Posterior vena cava (tissue), 2 donors: Measurements from ENCODE around the gene CRYZL1. TPM values are rescaled to one million over a fixed set of nuclear protein-coding genes. Genes with fewer than 3 reads are reported as not detected.
"Not testable (repeated sequence)": the region's sequence is repeated elsewhere in the genome, so short reads cannot be mapped to it uniquely, and the experiment has no call there.

Source experiments
- DNase-seq: peaks from one replicate; pipeline ENCODE4 v3.0.0-alpha.2; 2020; ENCODE audit warnings: low spot score
- intact Hi-C, 2 donors: fragments of 100-400 bp; cut with DNase I; formaldehyde crosslinking; loops; one replicate each; pipeline versions ENCODE4 v1.14.1 to v1.14.2; 2022 to 2023
- total RNA-seq, 2 donors: library from RNA; stranded (reverse); fragmentation: NEBNext Ultra II Directional; extraction: Animal tissue kit (Norgen Biotek cat#: 25700); gene quantifications; one replicate each; pipeline ENCODE4 v1.2.1, GENCODE V29; 2021
- donor health status: DM: yes; HTN: yes; CAD: no.
- donor health status: DM: yes; HTN: yes; CAD: no.

CRYZL1 gene
- total RNA-seq, 2 donors from 2014 or later = 38.7 to 40.4 TPM

DNA sequence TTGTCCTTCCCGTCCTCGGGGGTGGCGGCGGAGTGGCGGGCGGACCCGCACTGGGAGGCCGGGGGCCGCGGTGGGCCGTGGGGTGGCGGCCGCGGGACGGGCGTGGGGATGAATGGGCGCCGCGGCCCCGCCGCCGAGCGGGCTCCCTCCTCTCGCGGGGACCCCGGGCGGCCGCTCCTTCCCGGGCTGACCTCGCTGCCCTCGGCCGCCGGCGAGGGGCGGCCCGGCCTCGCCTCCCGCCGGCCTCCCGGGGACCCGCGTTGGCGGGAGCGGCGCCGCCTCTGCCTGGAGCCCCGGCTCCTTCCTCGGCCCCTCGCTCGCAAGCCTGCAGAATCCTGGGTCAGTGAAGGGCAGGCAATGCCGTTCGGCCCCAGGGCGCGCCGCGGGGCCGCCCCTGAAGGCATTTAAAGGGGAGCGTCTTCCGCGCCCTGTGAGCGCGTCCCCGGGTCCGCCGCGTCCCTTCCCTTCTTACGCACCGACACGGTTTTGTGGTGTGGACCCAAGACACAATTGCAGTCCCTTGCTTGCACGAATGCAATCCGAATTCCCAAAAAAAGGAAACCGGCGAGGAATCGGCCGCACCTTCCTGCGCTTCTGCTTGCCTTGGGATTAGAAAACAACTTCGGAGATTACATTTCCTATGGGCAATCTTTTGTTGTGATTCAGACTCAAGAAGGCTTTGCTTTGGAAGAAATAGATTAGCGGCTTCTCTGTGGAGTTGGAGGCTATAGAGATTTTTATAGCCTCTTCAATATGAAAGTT lies 1.5 kb upstream of the CRYZL1 start:
- DNase-seq = peak; percentile 85

GRCh38 chr21:33642027-33642895 lies 720 bp upstream of the CRYZL1 start, which contains the start of gene ITSN1:
TSS of gene ITSN1 (plus strand) at chr21:33642501. CDS start at chr21:33718829, 76,328 bp downstream.
- intact Hi-C loops = loop anchor here (10.0 kb wide), 2 partner anchors 253 to 263 kb away; no protein-coding TSS in a partner anchor

More for the DNA sequence above, 1.5 kb upstream of the CRYZL1 start:
- intact Hi-C loops = loop anchor here (10.0 kb wide), 2 partner anchors 252 to 262 kb away; no protein-coding TSS in a partner anchor

DNA sequence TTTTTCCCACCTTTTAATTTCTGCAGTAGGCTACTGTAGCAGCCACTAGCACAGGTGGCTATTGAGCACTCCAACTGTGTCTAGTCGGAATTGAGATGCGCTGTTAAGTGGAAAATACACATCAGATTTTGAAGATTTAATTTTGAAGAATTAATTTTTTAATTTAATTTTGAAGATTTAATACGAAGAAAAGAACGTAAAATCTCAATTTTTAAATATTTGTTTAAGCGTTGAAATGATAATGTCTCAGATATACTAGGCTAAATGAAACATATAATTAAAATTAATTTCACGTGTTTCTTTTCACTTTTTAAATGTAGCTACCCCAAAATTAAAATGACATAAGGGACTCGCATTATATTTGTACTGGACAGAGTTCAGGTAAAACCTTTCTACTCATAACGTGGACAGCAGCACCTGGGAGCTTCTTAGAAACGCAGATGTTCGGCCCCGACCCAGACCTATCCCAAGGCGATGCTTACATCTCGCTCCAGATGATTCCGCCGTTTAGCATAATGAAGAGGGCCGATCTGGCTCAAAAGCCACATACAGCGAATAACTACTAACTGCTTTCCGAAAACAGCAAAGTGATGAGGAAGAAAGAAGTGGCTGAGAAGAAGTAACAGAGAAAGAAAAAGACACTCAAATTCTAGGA lies 717 bp downstream of the CRYZL1 start:
- no peak for DNase-seq
- intact Hi-C loops = loop anchor here (10.0 kb wide), 2 partner anchors 254 to 264 kb away; no protein-coding TSS in a partner anchor

More at GRCh38 chr21:33642027-33642895, 720 bp upstream of the CRYZL1 start, which contains the start of gene ITSN1:
- DNase-seq = peak; percentile 100

DNA sequence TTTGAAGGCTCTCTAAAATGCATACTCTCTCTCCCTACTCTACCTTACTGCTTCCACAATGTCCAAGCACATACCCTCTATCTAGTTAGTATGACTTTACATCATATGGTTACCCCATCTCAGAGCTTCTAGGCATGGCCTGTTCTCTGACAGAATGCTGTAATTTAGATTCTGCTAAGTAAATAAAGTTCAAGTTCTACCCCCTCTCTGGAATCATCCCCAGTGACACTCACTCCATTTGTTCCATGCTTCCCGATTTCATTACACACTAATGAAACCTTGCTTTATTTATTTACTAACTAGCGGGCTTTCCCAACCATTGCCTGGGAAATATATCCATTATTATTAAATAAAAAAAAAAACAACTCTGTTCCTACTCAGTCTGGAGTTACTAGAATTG lies 7.3 kb downstream of the CRYZL1 start:
- intact Hi-C loops = no loop called here

GRCh38 chr21:33626151-33626550 lies 15.4 kb downstream of the CRYZL1 start:
- intact Hi-C loops, DNase-seq: not testable (repeated sequence)

More for the DNA sequence above, 7.3 kb downstream of the CRYZL1 start:
- DNase-seq = no peak

GRCh38 chr21:33622253-33622652 lies 19.3 kb downstream of the CRYZL1 start:
- intact Hi-C loops = no loop called here
- DNase-seq = no peak

- intact Hi-C loops = no loop called here
- no peak for DNase-seq
Observed at GRCh38 chr21:33619726-33620125, 21.8 kb downstream of the CRYZL1 start.

DNA sequence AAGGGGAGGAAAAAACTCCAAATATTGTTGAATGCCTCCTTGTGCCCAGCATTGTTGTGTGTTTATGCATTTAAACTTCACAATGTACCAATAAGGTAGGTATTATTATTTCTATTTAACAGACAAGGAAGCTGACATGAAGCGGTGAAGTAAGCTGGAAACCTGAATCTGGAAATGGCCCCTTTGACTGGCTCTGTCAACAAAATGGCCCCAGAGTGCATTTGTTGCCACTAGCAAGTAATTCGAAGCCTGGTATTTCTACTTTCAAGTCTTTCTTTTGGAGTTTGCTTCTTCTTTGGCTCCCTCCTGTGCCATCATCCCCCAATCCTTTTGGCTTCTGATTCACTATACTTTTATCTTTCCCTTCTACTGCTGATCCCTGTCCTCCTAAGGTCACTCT lies 23.1 kb downstream of the CRYZL1 start:
- intact Hi-C loops = no loop called here
- no peak for DNase-seq

- intact Hi-C loops, DNase-seq: not testable (repeated sequence)
Observed at GRCh38 chr21:33617565-33617964, 24.0 kb downstream of the CRYZL1 start.

GRCh38 chr21:33611006-33611744 lies 30.4 kb downstream of the CRYZL1 start:
- intact Hi-C loops = no loop called here
- no peak for DNase-seq

- DNase-seq = no peak
- intact Hi-C loops = no loop called here
Observed at GRCh38 chr21:33608559-33608958, 33.0 kb downstream of the CRYZL1 start.

DNA sequence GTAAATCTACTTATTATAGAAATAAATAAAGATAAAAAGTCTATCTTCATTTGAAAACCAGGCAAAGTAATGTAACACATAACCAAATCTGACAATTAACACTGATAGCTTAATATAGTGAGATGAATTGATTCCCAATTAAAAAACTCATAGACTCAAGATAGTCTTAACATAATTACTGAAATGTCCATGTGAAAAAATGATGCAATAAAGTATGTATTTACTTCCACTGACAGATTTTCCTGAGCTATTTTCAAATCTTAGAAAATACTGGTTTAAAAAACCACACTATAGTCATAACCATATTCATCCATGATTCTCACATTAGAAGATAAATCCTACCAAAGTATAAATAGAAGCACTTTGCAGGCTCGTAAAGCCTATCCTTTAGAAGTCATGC lies 43.5 kb downstream of the CRYZL1 start:
- no peak for DNase-seq
- intact Hi-C loops = no loop called here

DNA sequence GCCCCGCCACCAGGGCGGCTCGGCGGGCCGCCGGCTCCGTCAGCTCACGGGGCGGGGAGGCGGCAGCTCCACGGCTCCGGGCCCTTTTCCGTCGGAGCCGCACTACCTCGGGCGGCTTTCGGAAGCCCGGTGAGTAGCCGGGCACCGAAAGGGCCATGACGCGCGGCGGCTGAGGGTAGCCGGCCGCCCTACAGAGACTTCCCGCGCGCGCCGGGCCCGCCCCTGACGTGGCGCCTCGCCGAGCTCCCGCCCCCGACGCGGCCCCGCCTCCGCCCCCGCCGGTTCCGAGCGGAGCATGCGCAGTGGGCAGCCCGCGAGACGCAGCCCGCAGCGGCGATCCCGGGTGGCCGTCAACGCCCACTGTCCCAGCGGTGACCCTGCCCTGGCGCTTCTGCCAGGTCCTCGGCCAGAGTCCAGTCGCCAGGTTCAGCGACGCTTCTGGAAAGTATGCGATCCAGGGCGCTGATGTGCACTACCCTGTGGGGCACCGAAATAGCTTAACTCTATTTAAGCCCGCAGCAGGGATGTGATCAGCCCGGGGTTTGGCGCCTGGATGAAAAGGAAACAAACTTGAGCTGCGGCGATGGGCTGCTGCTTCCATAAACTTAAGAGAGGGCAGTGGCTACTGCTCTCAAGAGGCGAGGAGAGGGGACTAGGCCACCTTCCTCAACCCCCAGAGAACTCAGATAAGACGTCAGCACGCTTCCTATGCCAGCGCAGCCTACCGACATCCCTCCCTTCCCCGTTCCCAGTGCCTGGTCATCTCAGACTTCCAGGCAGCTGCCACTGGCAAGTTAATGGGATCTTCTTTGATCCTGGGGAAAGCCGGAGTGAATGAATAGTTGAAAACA lies 52.8 kb downstream of the CRYZL1 start, which contains the start of gene DONSON:
DONSON (minus strand) TSS at position 200 of the 851 bp plus-strand sequence; CDS start at position 157, 43 bp downstream.
- peak; percentile 97 for DNase-seq
- intact Hi-C loops = no loop called here

DNA sequence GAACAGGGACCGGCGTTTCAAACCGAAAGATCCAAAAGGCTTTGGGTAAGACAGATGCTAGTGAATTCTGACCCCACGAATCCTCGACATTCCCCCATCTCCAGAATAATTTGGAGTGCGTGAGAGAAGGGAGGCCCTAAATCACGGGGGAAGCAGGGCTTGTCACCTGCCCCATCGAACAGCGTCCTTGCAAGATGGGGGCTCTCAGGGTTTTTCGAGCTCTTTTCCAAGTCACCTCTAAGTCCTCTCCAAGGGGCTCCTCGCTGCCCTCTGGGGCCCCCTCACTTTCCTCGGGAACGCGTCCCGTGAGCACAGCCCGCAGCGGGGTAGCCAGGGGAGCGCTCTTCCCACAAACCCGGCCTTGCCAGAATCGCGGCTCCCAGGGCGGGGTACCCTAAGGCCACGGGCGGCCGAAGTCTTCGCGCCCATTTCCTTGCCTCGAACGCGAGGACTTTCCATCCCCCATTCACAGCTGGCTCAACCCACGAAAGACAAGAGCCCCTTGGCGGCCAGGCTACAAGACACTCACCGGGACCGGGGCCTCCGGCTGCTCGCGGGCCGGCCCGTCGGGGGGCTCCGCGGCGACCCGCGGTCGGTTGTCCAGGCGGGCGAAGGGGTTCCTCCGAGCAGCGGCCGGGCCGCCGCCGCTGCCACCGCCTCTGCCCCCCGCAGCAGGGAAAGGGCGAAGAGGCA lies 53.6 kb downstream of the CRYZL1 start:
- DNase-seq = peak; percentile 82
- intact Hi-C loops = no loop called here

DNA sequence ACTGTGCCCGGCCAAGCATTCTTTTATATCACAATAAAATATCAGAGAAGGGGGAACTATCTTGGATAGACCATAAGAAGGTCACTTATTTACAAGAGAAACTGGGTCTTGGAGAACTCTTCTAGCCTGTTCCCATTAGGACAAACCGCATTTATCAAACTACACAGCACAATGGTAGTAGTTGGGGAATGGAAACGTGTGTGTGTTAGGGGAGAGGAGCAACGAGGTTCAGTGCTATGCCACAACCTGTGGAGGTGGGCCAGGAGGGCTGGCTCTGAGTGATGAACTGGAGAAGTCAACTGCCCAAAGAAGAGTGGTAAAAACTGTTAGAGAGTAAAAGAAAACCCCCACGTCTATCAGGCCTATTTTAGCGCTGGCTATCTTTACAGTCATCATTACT lies 54.6 kb downstream of the CRYZL1 start:
- DNase-seq = no peak
- intact Hi-C loops = no loop called here

DNA sequence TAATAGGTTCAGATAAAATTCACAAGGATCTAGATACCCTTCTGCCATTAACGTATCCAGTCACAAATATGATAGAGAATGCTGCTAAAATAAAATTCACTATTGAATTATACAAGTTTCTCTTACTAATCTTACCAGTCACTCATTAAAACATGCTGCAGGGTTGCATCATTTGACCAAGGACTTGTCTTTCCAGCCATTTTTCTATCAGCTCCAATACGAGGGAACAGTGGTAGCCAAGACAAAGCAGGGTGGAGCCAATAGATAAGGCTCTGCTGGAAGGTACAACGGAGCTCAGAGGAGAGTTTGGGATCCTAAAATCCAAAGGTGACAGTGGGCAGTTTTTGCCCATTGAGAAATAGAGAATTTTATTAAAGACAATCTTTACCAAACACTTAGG lies 57.1 kb downstream of the CRYZL1 start:
- no peak for DNase-seq
- intact Hi-C loops = no loop called here

GRCh38 chr21:33578959-33579542 lies 62.5 kb downstream of the CRYZL1 start:
- intact Hi-C loops = no loop called here
- DNase-seq = no peak
